Measurements from ENCODE around the gene PLLP. TPM values are rescaled to one million over a fixed set of nuclear protein-coding genes. Genes with fewer than 3 reads are reported as not detected.
A peak's percentile ranks its signal among the peaks of the same experiment; 100 is the strongest.

PLLP gene, protein sequence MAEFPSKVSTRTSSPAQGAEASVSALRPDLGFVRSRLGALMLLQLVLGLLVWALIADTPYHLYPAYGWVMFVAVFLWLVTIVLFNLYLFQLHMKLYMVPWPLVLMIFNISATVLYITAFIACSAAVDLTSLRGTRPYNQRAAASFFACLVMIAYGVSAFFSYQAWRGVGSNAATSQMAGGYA
- 5.2 and 6.3 TPM in 2 replicates for total RNA-seq

DNA sequence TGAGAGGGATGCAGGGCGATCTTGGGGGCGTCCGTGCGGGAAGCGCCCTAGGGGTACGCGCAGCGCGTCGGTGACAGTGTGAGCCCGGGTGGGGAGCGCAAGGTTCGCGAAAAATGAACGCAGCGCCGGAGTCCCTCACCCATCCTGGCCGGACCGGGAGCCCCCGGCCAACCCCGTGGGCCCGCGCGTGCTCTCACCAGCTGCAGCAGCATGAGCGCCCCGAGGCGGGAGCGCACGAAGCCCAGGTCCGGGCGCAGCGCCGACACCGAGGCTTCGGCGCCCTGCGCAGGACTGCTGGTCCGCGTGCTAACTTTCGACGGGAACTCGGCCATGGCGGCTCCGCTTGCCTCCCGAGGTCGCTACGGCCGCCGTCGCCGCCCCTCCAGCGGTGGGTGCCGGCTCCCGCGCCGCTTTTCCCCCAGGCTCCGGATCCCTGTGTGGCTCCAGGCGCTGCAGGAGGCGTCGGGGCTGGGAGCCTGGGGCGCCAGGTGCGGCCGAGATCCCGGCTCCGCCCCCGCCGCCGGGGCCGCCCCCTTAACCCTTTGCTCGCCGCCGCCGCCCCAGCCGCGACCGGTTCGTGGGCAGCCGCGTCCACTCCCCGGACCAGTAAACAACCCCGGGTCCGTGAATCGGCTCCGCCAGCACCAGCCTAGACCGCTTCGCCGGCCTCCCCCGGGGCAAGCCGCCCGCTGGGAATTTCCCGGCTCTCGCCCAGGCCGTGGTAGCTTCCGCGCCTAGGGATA is at the start of gene PLLP:
PLLP (minus strand) TSS at position 464 of the 743 bp plus-strand sequence; CDS start at position 332, 132 bp downstream.
- DNase-seq (ENCODE audit: low read depth in 2 of 2), result peak; percentile 57 to 62

DNA sequence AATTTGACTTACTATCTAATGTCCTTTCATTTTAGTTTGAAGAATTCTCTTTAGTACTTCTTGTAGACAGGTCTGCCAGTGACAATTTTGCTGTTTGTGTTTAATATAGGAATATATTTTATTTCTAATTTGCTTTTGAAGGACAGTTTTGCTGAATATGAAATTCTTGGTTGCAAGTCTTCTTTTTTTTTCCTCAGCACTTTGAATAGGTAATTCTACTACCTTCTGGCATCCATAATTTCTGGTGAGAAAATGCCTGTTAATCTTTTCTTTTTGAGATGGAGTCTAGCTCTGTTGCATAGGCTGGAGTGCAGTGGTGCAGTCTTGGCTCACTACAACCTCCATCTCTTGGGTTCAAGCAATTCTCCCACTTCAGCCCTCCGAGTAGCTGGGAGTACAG is 48.9 kb upstream of the PLLP start:
- DNase-seq (ENCODE audit: low read depth in 2 of 2), result no peak

DNA sequence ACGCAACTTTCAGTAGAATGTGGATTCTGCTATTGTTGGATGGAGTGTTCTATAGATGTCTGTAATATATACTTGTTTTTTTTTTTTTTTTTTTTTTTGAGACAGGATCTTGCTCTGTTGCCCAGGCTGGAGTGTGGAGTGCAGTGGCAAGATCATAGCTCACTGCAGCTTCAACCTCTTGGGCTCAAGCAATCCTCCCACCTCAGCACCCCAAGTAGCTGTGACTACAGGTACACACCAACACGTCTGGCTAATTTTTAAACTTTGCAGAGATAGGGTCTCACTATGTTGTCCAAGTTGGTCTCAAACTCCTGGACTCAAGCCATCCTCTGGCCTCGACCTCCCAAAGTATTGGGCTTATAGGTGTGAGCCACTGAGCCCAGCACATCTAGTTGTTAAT is 46.9 kb upstream of the PLLP start:
- no peak for DNase-seq (ENCODE audit: low read depth in 2 of 2)

DNA sequence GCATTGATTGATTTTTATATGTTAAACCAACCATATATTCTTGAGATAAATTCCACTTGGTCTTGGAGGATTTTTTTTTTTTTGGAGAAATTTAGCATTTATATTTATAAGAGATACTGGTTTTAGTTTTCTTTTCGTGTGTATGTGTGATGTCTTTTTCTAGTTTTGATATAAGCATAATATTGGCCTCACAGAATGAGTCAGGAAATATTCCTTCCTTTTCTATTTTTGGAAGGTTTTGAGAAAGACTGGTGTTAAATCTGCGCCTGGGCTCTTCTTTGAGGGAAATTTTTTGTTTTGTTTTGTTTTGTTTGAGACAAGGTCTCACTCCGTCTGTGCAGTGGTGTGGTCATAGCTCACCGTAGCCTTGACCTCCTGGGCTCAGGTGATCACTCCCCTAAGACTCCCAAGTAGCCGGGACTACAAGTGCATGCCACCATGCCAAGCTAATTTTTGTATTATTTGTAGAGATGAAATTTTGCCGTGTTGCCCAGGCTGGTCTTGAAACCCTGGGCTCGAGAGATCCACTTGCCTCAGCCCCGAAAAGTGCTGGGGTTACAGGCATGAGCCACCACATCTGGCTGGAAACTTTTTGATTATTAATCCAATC is 45.4 kb upstream of the PLLP start:
- no peak for DNase-seq (ENCODE audit: low read depth in 2 of 2)

DNA sequence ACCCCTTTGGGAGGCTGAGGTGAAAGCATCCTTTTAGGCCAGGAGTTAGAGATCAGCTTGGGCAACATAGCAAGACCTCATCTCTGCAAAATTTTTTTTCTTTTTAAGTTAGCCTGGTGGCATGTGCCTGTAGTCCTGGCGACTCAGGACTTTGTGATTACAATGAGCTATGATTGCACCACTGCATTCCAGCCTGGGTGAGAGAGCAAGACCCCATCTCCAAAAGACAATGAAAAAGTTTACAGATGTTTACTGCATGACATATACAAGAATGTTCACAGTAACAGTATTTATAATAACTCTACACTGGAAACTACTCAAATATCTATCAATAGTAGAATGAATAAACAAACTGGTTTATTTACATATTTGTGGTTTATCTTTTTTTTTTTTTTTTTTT is 41.0 kb upstream of the PLLP start:
- DNase-seq (ENCODE audit: low read depth in 2 of 2), result peak in 1 of 2 donors; percentile 16

DNA sequence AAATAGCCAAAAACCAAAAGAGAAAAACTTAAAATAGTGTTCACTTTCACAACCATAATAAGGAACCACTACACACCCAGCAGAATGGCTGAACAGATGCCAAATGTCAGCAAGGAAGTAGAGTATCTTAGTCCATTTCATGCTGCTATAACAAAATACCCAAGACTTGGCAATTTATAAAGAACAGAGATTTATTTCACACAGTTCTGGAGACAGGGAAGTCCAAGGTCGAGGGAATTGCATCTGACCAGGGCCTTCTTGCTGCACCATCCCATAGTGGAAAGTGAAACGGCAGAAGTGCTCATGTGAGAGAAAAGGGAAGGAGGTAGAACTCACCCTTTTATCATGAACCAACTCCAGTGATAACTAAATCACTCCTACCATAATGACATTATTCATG is 40.3 kb upstream of the PLLP start:
- DNase-seq (ENCODE audit: low read depth in 2 of 2), result no peak

DNA sequence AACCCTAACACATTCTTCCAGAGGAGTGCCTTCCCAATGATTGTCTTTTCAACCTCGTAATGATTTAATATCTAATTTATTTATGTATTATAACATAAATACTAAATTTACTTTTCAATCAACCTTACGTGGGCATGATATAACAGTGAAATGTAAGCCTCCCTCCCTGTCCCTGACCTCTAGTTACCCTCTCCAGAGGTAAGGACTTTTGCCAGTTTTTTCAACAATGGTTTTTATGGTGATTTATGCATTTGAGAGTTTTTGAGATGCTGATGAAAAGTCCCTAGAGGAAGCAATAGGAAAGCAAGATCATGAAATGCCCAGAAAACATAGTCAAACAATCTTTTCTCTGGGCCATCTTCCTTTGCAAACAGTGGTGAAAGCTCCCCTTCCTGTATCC is 35.2 kb upstream of the PLLP start:
- DNase-seq (ENCODE audit: low read depth in 2 of 2), result no peak

DNA sequence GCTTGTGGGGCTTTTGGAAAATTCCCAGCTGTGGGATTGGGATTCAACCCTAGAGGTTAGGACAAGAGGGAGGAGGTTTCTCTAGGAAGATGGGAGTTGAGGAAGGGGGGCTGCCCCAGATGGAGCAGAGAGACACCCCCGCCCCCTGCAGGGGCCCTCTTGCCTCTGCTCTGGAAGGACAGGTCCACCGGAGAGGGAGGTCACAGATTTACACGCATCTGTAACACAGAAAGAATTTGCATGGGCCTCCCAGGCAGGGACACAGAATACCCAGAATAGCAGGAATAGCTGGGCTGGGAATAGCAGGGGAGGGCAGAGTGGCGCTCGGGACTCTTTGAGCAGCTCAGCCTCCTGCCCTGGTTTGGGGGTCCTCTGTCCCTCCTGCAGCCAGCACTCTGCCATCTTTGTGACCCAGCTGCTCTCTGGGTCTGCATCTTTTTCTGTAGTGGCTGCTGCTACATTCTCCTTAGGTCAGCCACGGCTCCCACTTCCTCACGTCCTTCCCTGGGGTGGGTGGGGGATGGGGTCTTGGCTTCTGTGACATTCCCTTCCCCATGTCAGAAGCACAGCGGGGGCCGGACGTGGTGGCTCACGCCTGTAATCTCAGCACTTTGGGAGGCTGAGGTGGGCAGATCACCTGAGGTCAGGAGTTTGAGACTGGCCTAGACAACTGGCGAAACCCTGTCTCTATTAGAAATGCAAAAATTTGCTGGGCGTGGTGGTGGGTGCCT is 33.9 kb upstream of the PLLP start:
- no peak for DNase-seq (ENCODE audit: low read depth in 2 of 2)

DNA sequence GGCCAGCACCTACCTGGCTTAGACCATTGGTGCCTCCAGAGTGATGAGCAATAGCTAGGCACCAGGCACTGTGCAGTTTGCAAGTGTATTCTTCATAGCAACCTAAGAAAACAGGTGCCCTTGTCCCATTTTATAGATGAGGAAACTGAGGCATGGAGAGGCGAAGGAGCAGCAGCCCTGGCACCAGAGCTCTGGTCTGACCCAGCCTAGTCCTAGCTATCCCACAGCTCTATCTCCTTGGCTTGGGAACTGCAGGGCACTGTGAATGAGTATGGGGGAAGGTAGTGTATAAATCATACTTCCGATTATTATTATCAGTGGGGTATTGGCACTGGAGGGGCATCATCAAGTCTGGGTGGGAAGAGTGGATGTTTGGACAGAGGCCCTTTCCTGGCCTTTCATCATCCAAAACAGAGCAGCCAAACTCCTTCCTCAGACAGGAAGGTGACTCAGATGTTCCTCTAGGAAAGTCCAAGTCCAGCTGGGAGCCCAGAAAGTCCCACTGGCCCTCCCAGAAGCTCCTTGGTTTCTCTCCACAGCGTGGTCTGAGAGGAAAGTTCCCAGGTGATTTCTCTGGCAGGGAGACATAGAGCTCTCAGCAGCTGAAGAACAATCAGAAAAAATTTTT is 32.0 kb upstream of the PLLP start:
- peak; percentile 87 to 97 for DNase-seq (ENCODE audit: low read depth in 2 of 2)

DNA sequence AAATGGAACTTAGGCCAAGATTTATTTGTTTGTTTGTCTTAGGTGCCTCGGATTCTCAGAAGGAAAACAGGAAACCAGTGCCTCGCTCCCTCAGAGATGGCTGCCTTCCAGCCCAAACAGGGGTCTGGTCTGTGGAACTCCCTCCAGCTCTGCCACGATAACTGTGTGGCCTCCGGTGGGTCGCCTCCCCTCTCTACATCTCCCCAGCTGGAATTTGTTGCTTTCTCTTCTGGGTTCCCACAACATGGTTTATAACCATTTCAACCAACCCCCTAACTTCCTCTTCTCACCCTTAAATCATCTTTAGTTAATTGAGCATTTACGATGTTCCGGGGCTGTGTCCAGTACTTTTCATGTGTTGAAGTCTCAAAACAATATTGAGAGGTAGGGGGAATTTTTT is 30.9 kb upstream of the PLLP start:
- DNase-seq (ENCODE audit: low read depth in 2 of 2), result no peak

DNA sequence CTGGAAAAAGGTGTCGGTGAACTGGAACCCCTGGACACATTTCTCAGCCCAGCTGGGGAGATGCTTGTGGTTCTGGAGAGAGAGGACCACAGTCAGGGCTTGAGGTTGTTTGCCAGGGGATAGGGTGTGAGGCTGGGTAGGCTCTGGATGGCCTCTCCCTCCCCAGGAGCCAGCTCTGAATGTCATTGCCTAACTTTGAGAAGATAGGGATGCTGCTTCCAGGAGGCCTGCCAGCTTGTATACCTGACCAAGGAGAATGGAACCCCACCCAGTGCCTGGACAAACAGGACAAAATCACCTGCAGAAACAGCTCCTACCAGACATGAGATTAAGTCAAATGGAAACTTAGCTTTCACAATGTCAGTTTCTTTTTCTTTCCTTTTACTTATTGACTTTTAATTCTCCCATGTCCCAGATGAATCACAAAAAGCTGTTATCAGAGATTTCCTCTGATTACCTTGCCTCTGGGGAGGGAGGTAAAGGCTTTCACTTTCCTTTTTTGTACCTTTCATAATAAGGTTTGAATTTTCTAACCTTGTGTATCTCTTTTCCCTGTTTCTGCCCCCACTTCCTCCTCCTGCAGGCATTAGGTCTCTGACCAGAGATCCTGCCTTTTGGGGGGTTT is 29.8 kb upstream of the PLLP start:
- DNase-seq (ENCODE audit: low read depth in 2 of 2), result no peak

DNA sequence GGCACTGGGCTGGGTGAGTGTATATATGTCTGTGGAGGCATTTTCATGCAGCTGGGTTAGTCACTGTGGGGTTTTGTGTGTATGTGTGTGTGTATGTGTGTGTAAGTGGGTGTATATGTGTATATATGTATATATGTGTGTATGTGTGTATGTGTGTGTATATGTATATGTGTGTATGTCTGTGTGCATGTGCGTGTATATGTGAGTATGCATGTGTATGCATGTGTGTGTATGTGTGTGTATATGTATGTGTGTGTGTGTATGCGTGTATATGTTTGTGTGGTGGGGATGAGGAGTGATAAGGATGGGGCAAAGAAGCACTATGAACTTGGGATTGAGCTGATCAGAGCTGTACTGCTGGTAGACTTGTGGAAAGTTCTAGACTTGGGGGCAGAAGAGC is 29.0 kb upstream of the PLLP start:
- DNase-seq (ENCODE audit: low read depth in 2 of 2), result no peak

DNA sequence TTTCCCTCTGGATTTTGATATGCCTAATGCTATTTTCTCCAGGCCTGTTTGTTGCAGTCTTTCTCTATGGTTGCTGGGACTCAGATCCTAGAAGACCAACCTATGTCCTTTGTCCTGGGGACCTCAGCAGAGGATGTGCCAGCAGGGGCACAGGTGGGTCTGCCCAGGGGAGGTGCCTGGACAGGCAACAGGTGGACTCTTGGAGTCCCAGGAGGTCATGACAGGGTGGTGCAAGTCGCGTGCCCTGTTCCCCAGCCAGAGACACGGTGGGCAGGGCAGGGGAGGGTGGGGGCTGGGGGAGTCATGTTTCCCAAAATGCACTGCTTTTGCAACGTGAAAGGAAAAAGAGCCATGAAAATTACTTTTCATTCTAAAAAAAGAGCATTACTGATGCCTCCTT is 26.3 kb upstream of the PLLP start:
- DNase-seq (ENCODE audit: low read depth in 2 of 2), result no peak

DNA sequence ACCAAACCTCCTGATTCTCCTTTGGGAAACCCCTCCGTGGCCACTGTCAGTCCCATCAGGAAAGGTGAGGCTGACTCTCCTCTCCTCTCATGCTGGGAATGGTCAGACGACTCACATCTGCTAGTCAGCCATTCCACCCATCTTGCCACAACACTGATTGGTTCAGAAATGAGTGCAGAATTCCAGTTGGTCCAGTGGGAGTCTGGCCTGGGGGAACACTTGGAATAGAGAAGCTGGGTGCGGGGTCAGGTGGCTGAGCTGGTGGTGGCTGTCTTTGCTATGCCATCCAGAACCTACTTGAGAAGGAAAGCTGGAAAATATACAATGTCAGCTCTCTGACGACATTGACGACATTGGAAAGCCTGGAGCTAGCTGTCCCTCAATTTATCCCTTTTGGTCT is 23.6 kb upstream of the PLLP start:
- no peak for DNase-seq (ENCODE audit: low read depth in 2 of 2)

DNA sequence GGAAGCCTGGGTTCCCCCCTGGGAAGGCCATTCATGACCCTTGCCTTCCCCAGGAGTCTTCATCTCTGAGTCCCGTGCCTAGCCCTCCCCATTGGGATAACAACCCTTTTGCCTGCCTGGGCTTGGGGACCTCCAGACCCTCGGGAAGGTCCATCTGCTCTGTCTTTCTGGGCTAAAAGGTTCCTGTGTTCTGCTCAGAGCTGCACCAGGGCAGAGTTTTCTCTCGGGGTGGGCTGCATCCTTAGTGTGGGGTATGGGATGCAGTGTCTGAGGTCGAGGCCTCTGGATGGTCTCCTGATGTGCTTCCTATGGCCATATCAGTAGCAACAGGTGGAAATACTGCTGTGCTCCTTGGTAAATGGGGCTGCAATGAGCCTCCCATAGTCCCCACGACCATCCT is 22.9 kb upstream of the PLLP start:
- DNase-seq (ENCODE audit: low read depth in 2 of 2), result no peak

DNA sequence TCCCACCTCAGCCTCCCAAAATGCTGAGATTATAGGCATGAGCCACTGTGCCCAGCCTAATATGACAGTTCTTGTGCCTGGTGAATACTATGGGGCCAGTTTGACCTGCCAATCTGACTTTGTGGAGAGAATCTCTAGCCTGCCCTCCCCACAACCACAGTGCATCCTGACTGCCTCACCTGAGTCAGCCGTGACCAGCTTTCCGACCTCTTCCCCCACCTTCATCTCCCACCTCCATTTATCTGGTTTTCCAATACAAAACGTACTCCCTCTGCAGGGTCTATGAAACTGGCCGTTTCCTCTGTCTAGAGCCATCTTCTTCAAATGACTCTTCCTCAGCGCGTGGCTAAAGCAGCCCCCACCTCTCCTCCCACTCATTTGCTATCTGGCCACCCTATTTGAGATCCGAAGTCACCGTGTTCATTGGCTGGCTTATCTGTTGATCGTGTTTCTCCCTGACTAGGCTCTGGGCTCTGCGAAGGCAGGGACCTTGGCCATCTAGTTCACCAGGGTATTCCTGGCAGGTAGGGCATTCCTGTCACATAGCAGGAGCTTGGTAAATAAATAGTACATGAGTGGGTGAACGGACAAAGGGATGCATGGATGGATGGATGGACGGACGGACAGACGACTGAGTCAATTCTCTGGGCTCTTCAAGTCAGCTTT is 22.3 kb upstream of the PLLP start:
- DNase-seq (ENCODE audit: low read depth in 2 of 2), result no peak

DNA sequence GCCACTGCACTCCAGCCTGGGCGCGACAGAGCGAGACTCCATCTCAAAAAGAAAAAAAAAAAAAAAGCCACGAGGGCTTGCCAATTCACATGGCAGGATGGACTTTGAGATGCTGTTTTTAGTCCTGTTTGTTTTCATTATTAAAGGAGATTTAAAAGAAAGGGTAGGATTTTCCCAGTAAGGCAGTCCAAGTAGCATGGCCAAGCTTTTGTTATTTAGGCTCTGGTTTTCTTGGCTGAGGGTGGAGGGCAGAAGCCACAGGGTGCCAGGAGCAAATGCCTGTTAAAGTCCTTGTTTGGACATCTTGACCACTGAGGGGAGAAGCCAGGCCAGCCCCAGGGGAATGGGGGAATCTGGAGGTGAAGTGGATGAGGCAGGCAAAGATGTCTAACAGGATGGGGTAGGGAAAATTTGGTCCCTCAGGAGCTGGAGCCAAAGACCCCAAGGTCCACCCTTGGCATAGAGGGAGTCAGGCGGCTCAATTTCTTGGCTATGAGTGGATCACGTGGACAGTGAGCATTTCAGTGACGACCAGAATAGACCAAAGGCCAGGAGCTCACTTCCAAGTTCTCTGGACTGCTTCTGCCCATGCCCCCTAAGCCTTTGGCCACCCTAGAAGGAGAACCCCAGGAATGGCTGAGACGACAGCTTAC is 20.8 kb upstream of the PLLP start:
- no peak for DNase-seq (ENCODE audit: low read depth in 2 of 2)

DNA sequence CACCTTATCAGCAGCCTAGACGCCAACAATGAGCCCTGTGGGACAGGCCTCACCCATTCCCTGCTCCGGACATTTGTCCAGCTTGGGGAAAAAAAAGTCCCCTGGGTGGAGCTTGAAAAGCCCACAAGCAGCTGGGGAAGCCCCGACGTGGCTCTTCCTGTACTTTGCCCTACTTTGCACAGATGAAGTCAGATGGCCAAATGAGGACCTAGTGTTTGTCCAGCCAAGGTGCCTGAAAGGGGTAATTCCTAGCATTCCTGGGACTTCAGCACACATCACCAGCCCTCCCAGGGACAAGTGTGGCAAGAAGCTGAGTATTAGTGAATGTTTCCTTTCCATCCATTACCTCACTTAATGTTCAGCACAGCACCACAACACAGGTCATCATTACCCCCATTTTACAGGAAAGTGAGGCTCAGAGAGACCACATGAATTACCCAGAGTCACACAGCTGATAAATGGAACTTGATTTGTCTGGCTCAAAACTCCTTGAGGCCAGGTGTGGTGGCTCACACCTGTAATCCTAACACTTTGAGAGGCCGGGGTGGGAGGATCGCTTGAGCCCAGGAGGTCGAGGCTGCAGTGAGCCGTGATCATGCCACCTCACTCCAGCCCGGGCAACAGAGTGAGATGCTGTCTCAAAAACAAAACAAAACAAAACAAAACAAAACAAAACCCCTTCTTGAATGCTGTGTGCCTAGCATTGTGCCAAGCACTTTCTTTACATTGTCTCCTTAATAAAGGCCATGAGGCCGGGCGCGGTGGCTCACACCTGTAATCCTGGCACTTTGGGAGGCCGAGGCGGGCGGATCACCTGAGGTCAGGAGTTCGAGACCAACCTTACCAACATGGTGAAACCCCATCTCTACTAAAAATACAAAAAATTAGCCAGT is 19.9 kb upstream of the PLLP start:
- DNase-seq (ENCODE audit: low read depth in 2 of 2), result peak; percentile 89 to 93

DNA sequence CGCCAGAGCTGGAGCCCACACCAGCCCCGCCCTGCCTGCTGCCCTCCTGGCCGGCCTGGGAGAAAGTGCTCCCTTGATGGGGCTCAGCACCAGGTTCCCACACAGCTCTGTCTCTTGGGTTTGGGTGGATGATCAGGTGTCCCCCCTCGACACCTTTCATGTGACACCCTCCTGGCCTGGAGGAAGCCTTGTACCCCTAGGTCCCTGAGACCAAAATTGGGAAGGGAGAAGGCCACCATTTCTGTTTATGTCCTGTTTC is 19.4 kb upstream of the PLLP start:
- DNase-seq (ENCODE audit: low read depth in 2 of 2), result no peak
